ENCODE measurements around the gene THTPA.

DNA sequence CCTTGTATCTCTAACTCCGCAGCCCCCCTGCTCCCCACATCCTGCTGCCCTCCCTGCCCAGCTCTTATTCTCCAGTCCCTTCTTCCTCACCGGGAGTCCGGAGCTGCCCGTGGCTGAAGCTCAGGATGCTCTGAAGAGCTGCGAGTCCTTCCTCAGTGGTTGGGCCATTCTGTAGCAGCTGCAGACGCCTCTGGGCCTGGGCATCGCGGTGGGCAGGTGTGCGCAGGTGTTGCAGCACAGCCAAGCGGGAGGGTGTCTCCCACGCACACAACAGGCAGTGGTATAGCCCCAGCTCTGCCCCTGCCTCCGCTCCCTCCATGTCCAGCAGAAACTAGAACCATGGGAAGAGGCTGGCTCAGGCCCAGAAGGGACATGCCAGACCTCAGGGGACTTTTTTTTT is 24.7 kb upstream of the THTPA start:
- TF ChIP-seq, protein P1, sequence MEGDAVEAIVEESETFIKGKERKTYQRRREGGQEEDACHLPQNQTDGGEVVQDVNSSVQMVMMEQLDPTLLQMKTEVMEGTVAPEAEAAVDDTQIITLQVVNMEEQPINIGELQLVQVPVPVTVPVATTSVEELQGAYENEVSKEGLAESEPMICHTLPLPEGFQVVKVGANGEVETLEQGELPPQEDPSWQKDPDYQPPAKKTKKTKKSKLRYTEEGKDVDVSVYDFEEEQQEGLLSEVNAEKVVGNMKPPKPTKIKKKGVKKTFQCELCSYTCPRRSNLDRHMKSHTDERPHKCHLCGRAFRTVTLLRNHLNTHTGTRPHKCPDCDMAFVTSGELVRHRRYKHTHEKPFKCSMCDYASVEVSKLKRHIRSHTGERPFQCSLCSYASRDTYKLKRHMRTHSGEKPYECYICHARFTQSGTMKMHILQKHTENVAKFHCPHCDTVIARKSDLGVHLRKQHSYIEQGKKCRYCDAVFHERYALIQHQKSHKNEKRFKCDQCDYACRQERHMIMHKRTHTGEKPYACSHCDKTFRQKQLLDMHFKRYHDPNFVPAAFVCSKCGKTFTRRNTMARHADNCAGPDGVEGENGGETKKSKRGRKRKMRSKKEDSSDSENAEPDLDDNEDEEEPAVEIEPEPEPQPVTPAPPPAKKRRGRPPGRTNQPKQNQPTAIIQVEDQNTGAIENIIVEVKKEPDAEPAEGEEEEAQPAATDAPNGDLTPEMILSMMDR (IDR thresholded peaks at IDR 0.05) = no peak
- TF ChIP-seq POLR2A (IDR thresholded peaks at IDR 0.05) = no peak
